Kidney capillary endothelial cell (primary cell): ENCODE data around the gene CPT1B.
"Not testable (repeated sequence)": the region's sequence is repeated elsewhere in the genome, so short reads cannot be mapped to it uniquely, and the experiment has no call there.

Experiments used
- DNase-seq: peaks from one replicate; pipeline ENCODE4 v3.0.0-alpha.2; 2018; ENCODE audit warnings: low spot score

CPT1B gene

GRCh38 chr22:50609599-50609998, 31.4 kb upstream of the CPT1B start:
- DNase-seq: no peak

DNA sequence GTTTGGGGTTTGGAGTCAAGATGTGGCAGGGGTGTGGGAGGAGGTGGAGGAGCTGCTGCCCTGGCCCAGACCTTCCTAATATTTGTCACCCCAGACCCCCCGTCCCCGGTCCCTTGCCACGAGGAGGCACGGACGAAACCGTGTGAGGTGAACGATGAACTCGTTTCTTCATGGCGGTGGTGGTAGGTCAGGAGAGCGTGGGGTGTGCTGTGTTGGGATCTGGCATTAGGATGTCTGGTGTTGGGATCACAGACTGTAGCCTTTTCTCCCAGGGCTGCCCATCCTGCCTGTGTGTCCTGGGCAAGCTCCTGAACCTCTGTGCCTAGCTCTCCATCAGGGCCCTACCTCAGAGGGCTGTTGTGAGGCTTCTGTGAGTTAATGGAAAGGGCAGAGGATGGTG, 30.8 kb upstream of the CPT1B start:
- no peak for DNase-seq

- not testable (repeated sequence) for DNase-seq
Observed at GRCh38 chr22:50608058-50608840, 30.0 kb upstream of the CPT1B start.

DNA sequence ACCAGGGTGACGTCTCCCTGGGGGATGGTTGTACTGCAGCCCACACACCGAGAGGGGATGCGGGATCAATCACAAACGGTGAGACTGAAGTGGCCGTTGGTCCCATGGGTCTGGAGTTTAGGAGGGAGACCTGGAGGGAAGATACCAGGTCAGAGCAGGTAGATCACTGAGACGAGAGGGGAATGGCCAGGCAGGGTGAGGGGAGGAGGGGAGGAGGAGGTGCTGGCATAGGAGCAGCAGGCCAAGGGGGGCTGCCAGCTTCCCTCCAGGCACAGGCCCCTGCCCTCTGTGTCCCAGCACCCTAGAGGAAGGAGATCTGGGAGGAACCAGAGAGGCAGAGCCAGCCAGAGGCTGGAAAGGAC, 29.4 kb upstream of the CPT1B start:
- no peak for DNase-seq

- no peak for DNase-seq
Observed at GRCh38 chr22:50606946-50607658, 28.9 kb upstream of the CPT1B start.

DNA sequence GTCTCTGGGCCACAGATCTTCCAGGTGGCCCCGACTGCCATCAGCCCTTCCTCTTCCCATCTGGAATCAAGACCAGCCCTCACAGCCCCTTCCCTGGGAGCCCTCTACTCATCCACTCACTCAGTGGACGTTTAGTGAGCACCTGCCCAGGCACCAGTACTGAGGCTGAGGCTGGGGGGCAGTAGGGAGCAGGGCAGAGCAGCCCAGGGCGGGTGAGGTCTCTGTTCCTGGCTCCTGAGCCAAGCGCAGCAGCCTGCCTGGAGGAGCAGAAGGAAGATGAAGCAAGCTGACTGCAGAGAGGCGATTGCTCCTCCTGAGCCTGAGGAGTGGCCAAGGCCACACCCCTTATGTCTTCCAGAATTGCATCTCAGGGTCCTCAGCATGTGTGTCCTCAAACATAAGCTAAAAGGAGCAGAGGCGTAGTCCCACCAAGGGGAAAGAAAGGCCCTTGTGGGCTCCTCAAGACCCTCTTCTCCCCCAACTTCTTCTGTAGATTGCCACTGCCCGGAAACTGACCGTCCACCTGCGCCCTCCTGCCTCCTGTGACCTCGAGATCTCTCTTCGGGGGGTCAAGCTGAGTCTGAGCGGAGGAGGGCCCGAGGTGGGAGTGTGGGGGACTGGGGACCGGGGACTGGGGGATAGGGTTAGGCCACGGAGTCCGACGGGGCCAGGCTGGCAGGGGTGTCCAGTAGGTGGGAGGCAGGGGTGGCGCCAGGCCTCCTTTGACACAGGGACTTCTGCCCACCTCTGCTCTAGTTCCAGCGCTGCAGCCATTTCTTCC, 28.1 kb upstream of the CPT1B start:
- no peak for DNase-seq

DNA sequence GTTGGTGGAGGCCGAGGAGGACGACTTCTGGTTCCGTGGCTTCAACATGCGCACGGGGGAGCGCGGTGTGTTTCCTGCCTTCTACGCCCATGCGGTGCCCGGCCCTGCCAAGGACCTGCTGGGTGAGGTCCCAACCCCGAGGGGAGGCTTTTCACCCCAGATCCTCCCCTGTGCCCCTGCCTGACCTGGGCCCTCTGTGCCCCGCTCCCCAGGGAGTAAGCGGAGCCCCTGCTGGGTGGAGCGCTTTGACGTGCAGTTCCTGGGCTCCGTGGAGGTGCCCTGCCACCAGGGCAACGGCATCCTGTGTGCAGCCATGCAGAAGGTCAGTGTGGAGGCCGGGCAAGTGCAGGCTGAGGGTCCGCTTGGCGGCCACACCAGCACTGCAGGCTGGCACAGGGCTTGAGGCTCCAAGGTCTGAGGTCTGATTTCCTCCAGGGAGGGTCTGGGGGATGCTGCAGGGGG, 27.4 kb upstream of the CPT1B start:
- no peak for DNase-seq

GRCh38 chr22:50605002-50605612, 26.9 kb upstream of the CPT1B start:
- DNase-seq: no peak

GRCh38 chr22:50604256-50605001, 26.2 kb upstream of the CPT1B start:
- no peak for DNase-seq

DNA sequence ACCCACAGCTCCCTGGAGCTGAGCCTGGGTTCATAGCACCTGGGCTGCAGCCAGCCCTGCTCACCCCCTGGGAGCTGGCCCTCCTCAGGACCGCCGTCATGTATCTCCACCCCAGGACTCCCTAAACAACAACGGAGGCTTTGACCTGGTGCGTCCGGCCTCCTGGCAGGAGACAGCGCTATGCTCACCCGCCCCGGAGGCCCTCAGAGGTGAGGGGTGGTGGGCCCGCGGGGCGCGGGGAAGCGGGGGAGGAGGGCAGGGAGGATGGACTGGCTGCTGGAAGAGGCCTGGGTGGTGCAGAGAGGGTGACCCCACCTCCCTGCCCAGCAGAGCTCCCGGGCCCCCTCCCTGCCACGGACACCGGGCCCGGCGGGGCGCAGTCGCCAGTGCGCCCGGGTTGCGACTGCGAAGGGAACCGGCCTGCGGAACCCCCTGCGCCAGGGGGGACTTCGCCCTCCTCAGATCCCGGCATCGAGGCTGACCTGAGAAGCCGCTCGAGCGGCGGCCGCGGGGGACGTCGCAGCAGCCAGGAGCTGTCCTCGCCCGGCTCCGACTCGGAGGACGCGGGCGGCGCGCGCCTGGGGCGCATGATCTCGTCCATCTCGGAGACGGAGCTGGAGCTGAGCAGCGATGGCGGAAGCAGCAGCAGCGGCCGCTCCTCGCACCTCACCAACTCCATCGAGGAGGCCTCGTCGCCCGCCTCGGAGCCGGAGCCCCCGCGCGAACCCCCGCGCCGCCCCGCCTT, 25.5 kb upstream of the CPT1B start:
- DNase-seq: no peak

- no peak for DNase-seq
Observed at GRCh38 chr22:50602338-50602700, 24.1 kb upstream of the CPT1B start.

DNA sequence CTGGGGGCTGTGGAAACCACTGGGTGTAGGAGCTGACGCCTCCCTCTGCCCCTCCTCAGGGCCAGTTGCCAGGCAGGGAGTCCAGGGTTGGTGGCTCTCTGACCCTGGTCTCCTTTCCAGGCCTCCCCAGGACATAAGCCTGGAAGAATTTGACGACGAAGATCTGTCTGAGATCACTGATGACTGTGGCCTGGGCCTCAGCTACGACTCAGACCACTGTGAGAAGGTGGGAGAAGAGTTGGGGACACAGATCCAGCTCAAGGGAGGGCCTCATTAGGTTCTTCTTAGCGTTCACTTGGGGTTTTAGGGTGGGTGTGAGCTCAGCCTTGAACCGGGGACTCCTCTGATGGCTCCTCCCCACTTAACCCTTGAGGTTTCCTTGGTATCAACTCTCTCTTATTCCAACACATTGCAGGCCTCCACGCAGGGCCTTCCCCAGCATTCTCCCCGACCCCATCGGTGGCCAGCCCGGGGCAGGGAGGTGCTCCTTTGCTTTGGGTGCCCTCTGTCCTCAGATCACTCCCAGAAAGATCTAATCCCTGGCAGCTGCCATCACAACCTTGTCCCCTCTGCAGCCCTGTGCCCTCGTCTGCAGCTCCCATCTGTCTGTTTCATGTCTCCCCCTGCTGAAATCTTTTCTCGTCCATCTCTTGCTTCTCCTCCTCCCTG, 23.6 kb upstream of the CPT1B start:
- no peak for DNase-seq

- no peak for DNase-seq
Observed at GRCh38 chr22:50600967-50601668, 22.9 kb upstream of the CPT1B start.

- DNase-seq: no peak
Observed at GRCh38 chr22:50600538-50600937, 22.3 kb upstream of the CPT1B start, which contains the start of gene MAPK8IP2. Gene MAPK8IP2, plus strand, starts transcription at chr22:50600793. Its CDS starts 26 bp downstream, at chr22:50600819.

- no peak for DNase-seq
Observed at GRCh38 chr22:50599816-50600455, 21.7 kb upstream of the CPT1B start.

DNA sequence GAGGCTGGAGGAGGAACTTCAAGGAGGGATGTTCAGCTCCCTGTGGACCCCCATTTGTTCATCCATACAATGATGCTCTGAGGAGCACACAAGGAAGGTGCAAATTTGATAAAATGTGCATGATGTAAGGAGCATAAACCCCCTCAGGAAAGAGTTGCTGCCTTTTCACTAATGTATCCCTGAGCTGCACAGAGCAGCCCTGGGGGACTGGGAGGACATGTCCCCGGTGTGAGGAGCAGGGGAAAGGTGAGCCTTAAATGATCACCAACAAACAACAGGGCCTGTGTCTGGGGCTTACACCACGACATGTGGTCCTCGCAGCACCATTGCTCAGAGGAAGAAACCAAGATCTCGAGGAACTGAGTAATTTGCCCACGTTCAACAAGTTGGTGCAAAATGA, 18.9 kb upstream of the CPT1B start:
- DNase-seq: no peak

GRCh38 chr22:50595189-50595588, 17.0 kb upstream of the CPT1B start:
- no peak for DNase-seq

GRCh38 chr22:50587407-50587806, 9.2 kb upstream of the CPT1B start:
- no peak for DNase-seq

DNA sequence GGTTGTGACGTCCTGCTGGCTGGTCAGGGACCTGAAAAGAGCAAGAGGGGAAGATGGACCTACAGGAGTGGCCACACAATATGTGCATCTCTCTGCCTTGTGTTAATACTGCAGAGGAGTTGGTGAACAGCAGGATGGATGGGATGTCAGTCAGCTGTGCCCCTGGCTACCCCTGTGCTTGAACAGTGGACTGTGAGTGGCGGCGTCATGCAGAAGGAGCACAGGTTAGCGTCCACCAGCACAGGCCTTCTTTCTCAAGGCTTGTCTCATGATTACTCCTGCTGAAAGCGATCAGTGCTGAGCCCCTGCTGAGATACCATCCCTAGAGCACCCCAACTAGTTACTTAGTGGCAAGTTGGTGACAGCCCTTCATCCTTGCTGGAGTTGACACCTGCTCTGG, 8.2 kb upstream of the CPT1B start:
- DNase-seq: no peak
